H1 (cell line): ENCODE results near the gene DDC. TPM values are rescaled to one million over a fixed set of nuclear protein-coding genes. Genes with fewer than 3 reads are reported as not detected.

Experiments
- ASH2L ChIP-seq: fragments of 200-600, 300-600 bp; sonication (generic); IDR thresholded peaks from one replicate; pipeline ENCODE4 v1.7.1; 2017; ENCODE audit warnings: low read length
- KDM1A ChIP-seq: fragments of 200-600, 300-600 bp; sonication (generic); IDR thresholded peaks from 2 replicates; pipeline ENCODE4 v1.7.1; 2016; ENCODE audit warnings: mild to moderate bottlenecking, low read length, borderline replicate concordance
- RBBP5 ChIP-seq: IDR thresholded peaks from 2 replicates; pipeline ENCODE4 v1.7.1; 2012; ENCODE audit warnings: low read depth, mild to moderate bottlenecking, inconsistent platforms, low read length, moderate library complexity, borderline replicate concordance
- polyA plus RNA-seq, 7 experiments: library from polyadenylated mRNA; depleted of rRNA in 3 of 7; stranded (reverse) in 5 of 7; unstranded in 2 of 7; fragments of >200 nt in 5 of 7; fragments of 200-250 nt in 2 of 7; gene quantifications; 1 replicate in 5 of 7; 2 replicates in 1 of 7; 4 replicates in 1 of 7; pipeline versions ENCODE4 v1.2.1 to v1.2.3, GENCODE V29; 2011 to 2013; ENCODE audit warnings: missing spikeins in 2 of 7, mixed read lengths in 2 of 7
- total RNA-seq: library from RNA; stranded (reverse); fragmentation: NEBNext Ultra II Directional; extraction: Animal tissue kit (Norgen Biotek cat#: 25700); gene quantifications from 2 replicates; pipeline ENCODE4 v1.2.1, GENCODE V29; 2021

Gene DDC
- total and polyA plus RNA-seq, 2 of the 8 experiments (the other 6 are each of a cell fraction or from before 2014, with no cell fraction given): 0.05 TPM; not detected in 1

DNA sequence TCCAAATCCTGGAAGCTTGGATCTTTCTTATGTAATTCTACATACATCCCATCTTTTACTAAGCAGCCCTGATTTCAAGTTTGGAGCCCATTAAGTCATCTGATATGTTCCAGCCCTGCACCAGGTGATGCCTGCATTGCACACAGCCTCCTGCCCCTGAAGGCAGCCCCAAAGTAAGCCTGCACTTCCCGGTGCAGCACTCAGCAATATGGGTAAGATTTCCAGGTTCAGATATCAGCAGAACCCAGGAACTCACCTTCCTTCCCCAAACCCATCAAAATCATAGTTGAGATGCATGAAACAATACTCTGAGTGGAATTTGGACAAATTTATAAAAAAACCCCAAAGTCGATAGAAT, 333 bp upstream of the DDC start (continued):
- TF ChIP-seq RBBP5 (no peak), KDM1A (no peak), ASH2L (no peak)
